Esophagus muscularis mucosa (tissue), 4 donors: ENCODE results near the gene AKAP6. TPM values are rescaled to one million over a fixed set of nuclear protein-coding genes. Genes with fewer than 3 reads are reported as not detected.

Source experiments
- DNase-seq: peaks from one replicate; pipeline ENCODE4 v3.0.0-alpha.2; 2017; ENCODE audit errors: extremely low spot score
- H3K27ac ChIP-seq, 4 donors: fragments of 200-600 bp; sonication (generic); replicated peaks in 1 of 4; 1 replicate in 3 of 4; 2 replicates in 1 of 4; pipeline ENCODE4 v1.5.1; 2016 to 2019; ENCODE audit warnings: mild to moderate bottlenecking in 1 of 4
- H3K27me3 ChIP-seq, 4 donors: fragments of 200-600 bp; sonication (generic); one replicate each; pipeline versions ENCODE4 v1.5.1 to v1.6.0; 2016 to 2019
- H3K36me3 ChIP-seq, 4 donors: fragments of 200-600 bp; sonication (generic); one replicate each; pipeline ENCODE4 v1.5.1; 2016 to 2019
- H3K4me1 ChIP-seq, 4 donors: fragments of 200-600 bp; sonication (generic); one replicate each; pipeline ENCODE4 v1.5.1; 2016 to 2019
- H3K4me3 ChIP-seq, 4 donors: fragments of 200-600 bp; sonication (generic); 1 replicate in 2 of 4; 2 replicates in 2 of 4; pipeline ENCODE4 v1.5.1; 2016 to 2019; ENCODE audit warnings: mild to moderate bottlenecking in 4 of 4, moderate library complexity in 1 of 4
- H3K9me3 ChIP-seq, 4 donors: fragments of 200-600 bp; sonication (generic); 1 replicate in 3 of 4; 2 replicates in 1 of 4; pipeline ENCODE4 v1.5.1; 2016 to 2019
- CTCF ChIP-seq, 3 experiments: fragments of 200-600 bp in 2 of 3; fragments of 450-650 bp in 1 of 3; sonication (generic) in 2 of 3; IDR thresholded peaks; one replicate each; pipeline ENCODE4 v1.5.1; 2017 to 2019; ENCODE audit warnings: antibody characterized with exemption in 3 of 3, mild to moderate bottlenecking in 2 of 3, moderate library complexity in 1 of 3
- EP300 ChIP-seq: sonication (generic); formaldehyde crosslinking; IDR thresholded peaks from one replicate; pipeline ENCODE4 v1.6.1; 2017; ENCODE audit warnings: antibody characterized with exemption
- POLR2A ChIP-seq: fragments of 450-650 bp; IDR thresholded peaks from one replicate; pipeline ENCODE4 v1.6.1; 2017; ENCODE audit warnings: antibody characterized with exemption, moderate library complexity, mild to moderate bottlenecking, low read depth
- POLR2AphosphoS5 ChIP-seq, 2 donors: sonication (generic); formaldehyde crosslinking; IDR thresholded peaks; one replicate each; pipeline ENCODE4 v1.6.1; 2017; ENCODE audit warnings: antibody characterized with exemption in 2 of 2
- WGBS: methylation state at CpG from one replicate; pipeline ENCODE4 v1.1.5; 2018; 5-methylcytosine and 5-hydroxymethylcytosine counted together
- intact Hi-C: fragments of 100-400 bp; cut with DNase I; formaldehyde crosslinking; loops from one replicate; pipeline ENCODE4 v1.15.1; 2023
- total RNA-seq, 4 donors: library from RNA; depleted of rRNA; stranded (reverse); fragments of >200 nt; gene quantifications; one replicate each; pipeline versions ENCODE4 v1.1.0 to v1.2.1, GENCODE V29; 2016

Gene AKAP6
- total RNA-seq, 4 donors from 2014 or later, result 21.3 to 38.6 (median 31.5) TPM

- TF ChIP-seq POLR2AphosphoS5 (IDR thresholded peaks at IDR 0.05) (no peak), CTCF (IDR thresholded peaks at IDR 0.05) (no peak), POLR2A (no peak), EP300 (no peak)
- no peak overlapping the region for H3K4me3 ChIP-seq
- no peaks in the 10 kb centered on the region for H3K9me3 ChIP-seq
- H3K27ac ChIP-seq, result no peak overlapping the region
- no peaks in the 10 kb centered on the region for H3K27me3 ChIP-seq
- no peak for DNase-seq
- intact Hi-C loops, result no loop called here
- H3K36me3 ChIP-seq, result no peaks in the 10 kb centered on the region
- peaks cover 0 to 12% (median 5%) of the 10 kb centered on the region in 4 donors for H3K4me1 ChIP-seq
Observed at GRCh38 chr14:32303865-32304264, 25.2 kb upstream of the AKAP6 start.

GRCh38 chr14:32304296-32304695 lies 24.8 kb upstream of the AKAP6 start:
- H3K27ac ChIP-seq, result no peak overlapping the region
- no peaks in the 10 kb centered on the region for H3K9me3 ChIP-seq
- no peak for DNase-seq
- TF ChIP-seq POLR2AphosphoS5 (IDR thresholded peaks at IDR 0.05) (no peak), POLR2A (no peak), EP300 (no peak), CTCF (IDR thresholded peaks at IDR 0.05) (no peak)
- H3K4me3 ChIP-seq, result no peak overlapping the region
- peaks cover 0 to 7% (median 1%) of the 10 kb centered on the region in 4 donors for H3K4me1 ChIP-seq
- 60% methylated on average over 3 of the region's 3 CpGs for WGBS
- H3K27me3 ChIP-seq, result no peaks in the 10 kb centered on the region
- no peaks in the 10 kb centered on the region for H3K36me3 ChIP-seq
- intact Hi-C loops, result no loop called here

GRCh38 chr14:32306549-32306948 lies 22.5 kb upstream of the AKAP6 start:
- 96% methylated on average over 3 of the region's 3 CpGs for whole genome bisulfite sequencing
- DNase-seq, result no peak
- TF ChIP-seq POLR2A (no peak), EP300 (no peak), CTCF (IDR thresholded peaks at IDR 0.05) (no peak)
- Histone ChIP-seq H3K9me3 (no peaks in the 10 kb centered on the region), H3K27me3 (no peaks in the 10 kb centered on the region), H3K36me3 (no peaks in the 10 kb centered on the region), H3K4me1 (peaks cover 0 to 5% (median 2%) of the 10 kb centered on the region in 4 donors), H3K4me3 (no peak overlapping the region), H3K27ac (no peak overlapping the region)
- intact Hi-C loops, result no loop called here

- 77% methylated on average over 3 of the region's 3 CpGs for WGBS
- intact Hi-C loops, result no loop called here
Observed at GRCh38 chr14:32307881-32308582, 21.1 kb upstream of the AKAP6 start.

More at GRCh38 chr14:32307881-32308582, 21.1 kb upstream of the AKAP6 start:
- no peak for DNase-seq
- Histone ChIP-seq H3K36me3 (no peaks in the 10 kb centered on the region), H3K9me3 (no peaks in the 10 kb centered on the region), H3K27me3 (no peaks in the 10 kb centered on the region), H3K27ac (no peak overlapping the region), H3K4me1 (peaks cover 0 to 5% (median 2%) of the 10 kb centered on the region in 4 donors), H3K4me3 (no peak overlapping the region)
- TF ChIP-seq POLR2A, result no peak
- no peak for TF ChIP-seq POLR2AphosphoS5 (IDR thresholded peaks at IDR 0.05)
- no peak for TF ChIP-seq CTCF (IDR thresholded peaks at IDR 0.05)
- no peak for TF ChIP-seq EP300
